ENCODE measurements around the gene SIN3B.
"Not testable (repeated sequence)": the region's sequence is repeated elsewhere in the genome, so short reads cannot be mapped to it uniquely, and the experiment has no call there.

The SIN3B gene, protein sequence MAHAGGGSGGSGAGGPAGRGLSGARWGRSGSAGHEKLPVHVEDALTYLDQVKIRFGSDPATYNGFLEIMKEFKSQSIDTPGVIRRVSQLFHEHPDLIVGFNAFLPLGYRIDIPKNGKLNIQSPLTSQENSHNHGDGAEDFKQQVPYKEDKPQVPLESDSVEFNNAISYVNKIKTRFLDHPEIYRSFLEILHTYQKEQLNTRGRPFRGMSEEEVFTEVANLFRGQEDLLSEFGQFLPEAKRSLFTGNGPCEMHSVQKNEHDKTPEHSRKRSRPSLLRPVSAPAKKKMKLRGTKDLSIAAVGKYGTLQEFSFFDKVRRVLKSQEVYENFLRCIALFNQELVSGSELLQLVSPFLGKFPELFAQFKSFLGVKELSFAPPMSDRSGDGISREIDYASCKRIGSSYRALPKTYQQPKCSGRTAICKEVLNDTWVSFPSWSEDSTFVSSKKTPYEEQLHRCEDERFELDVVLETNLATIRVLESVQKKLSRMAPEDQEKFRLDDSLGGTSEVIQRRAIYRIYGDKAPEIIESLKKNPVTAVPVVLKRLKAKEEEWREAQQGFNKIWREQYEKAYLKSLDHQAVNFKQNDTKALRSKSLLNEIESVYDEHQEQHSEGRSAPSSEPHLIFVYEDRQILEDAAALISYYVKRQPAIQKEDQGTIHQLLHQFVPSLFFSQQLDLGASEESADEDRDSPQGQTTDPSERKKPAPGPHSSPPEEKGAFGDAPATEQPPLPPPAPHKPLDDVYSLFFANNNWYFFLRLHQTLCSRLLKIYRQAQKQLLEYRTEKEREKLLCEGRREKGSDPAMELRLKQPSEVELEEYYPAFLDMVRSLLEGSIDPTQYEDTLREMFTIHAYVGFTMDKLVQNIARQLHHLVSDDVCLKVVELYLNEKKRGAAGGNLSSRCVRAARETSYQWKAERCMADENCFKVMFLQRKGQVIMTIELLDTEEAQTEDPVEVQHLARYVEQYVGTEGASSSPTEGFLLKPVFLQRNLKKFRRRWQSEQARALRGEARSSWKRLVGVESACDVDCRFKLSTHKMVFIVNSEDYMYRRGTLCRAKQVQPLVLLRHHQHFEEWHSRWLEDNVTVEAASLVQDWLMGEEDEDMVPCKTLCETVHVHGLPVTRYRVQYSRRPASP

DNA sequence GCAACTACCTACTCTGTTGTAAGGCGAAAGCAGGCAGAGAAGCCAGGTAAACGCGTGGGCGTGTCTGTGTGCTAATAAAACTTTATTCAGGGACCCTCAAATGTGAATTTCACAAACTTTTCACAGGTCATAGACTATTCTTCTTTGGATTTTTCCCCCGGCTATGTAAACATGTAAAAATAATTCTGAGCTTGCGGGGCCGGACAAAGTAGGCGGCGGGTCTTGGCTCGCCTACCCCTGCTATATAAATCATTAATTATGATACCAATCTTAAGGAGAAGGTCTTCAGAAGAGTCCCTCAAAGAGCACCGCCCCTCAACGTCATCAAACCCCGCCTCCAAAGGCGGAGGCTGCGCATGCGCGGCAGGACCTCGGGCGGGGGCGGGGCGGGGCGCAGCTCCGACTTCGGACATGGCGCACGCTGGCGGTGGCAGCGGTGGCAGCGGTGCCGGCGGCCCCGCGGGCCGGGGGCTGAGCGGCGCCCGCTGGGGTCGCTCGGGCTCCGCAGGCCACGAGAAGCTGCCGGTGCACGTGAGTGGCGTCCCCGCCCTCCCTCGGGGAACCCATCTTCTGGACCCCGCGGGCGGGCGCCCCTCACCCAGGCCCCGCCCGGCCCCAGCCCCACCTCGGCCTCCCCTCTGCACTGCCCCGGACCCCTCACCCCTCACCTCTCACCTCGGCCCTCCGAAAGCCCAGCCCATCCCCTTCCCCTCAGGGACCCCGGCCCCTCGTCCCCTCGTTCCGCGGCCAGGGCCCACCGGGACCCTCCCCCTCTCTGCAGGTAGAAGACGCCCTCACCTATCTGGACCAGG is at the start of gene SIN3B:
Gene SIN3B (plus strand): TSS at position 389 of the 812 bp plus-strand sequence. CDS start 23 bp downstream, at position 412.
- DNase-seq (ENCODE audit: low spot score) = peak; percentile 90

DNA sequence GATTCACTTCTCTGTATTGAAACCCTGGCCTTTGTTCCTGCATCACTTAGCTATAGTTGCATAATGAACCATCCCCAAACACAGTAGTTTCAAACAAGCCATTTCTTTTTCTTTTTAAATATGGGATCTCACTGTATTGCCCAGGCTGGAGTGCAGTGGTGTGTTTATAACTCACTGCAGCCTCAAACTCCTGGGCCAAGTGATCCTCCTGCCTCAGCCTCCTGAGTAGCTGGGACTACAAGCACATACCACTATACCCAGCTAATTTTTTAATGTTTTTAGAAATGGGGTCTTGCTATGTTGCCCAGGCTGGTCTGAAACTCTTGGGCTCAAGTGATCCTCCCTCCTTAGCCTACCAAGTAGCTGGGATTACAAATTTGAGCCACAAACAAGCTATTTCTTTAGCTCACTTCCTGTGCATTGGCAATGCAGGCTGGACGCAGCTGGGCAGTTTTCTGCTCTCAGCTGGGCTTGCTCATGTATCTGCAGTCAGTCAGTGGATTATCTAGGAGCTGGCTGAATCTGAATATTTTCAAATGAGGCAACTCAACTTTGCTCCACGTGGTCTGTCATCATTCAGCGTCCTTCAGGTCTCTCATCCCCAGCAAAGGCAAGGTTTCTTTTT is 49.5 kb upstream of the SIN3B start:
- no peak for DNase-seq (ENCODE audit: low spot score)

DNA sequence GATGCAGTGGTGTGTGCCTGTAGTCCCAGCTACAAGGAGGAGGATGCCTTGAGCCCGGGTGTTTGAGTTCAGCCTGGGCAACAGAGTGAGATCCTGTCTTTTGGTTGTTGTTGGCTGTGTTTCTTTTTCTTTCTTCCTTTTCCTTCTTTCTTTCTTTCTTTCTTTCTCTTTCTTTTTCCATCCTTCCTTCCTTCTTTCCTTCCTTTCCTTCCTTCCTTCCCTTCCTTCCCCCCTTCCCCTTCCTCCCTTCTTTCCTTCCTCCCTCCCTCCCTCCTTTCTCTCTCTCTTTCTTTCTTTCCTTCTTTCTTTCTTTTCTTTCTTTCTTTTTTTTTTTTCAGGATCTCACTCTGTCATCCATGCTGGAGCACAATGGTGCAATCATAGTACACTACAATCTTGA is 46.5 kb upstream of the SIN3B start:
- DNase-seq (ENCODE audit: low spot score) = no peak

DNA sequence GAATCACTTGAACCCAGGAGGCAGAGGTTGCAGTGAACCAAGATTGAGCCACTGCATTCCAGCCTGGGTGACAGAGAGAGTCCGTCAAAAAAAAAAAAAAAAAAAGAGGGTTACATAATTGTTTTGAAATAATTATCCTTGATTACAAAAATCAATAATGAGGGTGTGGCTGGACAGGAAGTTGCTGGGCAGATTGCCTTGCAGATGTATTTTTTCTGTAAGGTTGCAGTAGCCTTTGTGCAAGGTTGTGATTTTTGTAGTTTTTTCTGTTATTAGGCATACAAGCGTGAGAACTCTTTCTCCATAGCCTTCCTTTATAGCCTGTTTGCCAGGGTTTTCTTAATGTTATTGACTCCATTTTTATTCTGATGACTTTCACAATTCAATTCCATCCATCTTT is 40.7 kb upstream of the SIN3B start:
- no peak for DNase-seq (ENCODE audit: low spot score)

DNA sequence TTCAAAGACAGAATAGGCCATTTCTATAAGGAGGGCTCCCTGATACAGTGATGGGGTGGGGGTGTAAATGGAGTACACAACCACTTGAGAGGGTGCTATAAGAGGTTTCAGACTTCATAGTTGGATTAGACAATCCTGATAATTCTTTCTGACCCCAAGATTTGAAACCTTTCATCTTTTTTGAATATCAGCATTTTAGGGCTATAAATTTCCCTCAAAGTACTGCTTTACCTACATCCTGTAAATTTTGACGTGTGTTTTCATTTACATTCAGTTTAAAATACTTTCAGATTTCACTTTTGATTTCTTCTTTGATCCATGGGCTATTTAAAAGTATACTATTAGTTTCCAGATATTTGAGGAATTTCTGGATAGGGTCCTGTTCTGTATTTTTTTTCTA is 40.0 kb upstream of the SIN3B start:
- DNase-seq (ENCODE audit: low spot score) = no peak

DNA sequence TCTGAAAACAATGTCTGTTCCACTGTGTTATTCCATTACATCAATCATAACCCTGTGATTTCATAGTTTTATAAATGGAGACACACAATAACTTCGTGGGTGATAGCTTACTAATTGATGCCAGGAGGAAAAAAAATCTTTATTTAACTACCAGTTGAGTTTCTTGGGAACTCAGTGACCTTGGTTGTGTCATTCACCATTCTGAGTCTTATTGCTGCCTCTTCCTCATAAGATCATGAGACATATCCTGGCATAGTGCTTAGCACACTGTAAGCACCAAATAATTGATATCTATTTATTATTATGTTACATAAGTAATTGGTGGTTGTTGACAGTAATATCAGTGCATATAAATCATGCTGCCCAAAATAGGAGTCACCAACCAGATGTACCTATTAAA is 39.1 kb upstream of the SIN3B start:
- no peak for DNase-seq (ENCODE audit: low spot score)

DNA sequence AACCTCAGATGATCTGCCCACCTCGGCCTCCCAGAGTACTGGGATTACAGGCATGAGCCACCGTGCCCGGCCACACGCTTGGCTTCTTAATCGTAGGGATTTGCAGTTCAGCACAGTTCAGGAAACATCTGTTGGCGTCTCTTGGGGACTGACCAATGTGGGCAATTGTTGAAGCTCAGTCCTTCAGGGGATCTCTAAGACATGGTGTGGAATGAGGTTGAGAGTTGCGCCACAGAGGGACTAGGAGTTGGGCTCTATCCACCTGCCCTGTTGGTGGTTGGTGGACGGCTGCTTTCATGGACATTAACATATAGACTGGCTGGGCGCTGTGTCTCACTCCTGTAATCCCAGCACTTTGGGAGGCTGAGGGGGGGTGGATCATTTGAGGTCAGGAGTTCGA is 37.3 kb upstream of the SIN3B start:
- DNase-seq (ENCODE audit: low spot score) = no peak

DNA sequence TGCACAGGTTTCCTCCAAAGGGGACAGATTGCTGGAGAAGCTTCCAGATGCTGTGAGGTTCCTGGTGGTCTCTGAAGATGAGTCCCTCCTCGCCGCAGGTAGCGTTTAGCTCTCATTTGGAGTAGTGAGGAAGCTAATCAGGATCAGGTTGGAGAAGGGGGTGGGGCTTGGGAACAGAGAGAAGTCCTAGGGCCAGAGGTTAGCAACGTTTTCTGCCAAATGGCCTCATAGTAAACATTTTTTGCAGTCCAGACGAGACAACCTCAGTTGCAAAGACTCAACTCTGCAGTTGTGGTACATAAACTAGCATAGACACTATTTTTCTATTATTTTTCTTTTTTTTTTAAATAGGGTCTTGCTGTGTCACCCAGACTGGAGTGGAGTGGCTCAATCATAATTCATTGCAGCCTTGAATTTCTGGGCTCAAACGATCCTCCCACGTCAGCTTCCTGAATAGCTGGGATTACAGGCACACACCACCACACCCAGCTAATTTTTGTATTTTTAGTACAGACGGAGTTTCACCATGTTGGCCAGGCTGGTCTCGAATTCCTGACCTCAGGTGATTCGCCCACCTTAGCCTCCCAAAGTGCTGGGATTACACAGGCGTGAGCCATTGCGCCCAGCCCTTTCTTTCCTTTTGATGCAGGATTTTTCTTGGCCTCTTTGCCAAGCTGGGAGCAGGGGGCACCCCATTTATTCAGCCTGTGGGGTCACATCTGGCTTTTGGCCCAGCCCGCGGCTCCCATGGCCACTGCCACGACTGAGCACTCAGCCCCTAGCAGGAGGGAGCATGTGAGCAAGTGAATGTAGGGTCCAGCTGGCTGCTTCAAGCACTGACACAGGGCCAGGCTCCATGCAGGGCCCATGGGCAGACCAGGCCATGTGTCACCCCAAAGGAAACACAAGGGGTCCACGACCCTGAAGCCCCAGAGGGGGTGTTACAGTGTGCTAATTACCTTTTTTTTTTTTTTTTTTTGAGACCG is 34.4 kb upstream of the SIN3B start:
- no peak for DNase-seq (ENCODE audit: low spot score)

DNA sequence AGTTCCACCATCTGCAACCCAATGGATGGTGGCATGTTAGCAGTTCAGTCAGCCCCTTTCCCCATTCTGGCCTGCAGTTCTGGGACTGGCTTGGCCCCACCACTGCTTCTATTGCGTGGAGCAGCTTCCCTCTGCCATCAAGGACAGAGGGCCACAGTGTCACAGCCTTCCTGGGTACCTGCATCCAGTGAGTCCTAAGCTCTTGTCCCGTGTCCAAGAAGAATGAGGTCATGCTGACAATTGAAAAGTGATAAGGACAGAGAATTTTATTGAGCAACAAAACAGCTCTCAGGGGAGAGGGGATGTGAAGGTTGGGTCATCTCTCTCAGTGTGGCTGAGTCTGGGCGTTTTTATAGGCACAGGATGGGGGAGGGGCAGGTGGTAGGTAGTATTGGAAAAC is 33.5 kb upstream of the SIN3B start:
- no peak for DNase-seq (ENCODE audit: low spot score)

DNA sequence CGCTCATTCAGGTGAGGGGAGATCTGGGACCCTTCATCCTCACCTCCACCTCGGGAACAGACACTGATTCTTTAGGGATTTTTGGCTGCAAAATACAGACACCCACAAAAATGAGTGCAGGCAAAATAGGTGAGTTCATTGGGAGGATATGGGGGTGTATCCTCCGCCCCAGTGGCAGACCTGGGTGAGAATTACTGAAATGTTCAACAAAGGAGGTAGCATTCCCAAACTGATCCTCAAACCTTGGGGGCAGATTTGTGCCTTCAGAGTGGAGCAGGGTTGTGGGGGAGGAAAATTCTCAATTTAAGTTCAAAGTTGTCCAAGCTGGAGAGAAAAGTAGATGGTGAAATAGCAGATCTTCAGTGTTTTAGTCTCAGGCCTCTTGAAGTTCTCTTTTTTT is 31.3 kb upstream of the SIN3B start:
- DNase-seq (ENCODE audit: low spot score) = no peak

DNA sequence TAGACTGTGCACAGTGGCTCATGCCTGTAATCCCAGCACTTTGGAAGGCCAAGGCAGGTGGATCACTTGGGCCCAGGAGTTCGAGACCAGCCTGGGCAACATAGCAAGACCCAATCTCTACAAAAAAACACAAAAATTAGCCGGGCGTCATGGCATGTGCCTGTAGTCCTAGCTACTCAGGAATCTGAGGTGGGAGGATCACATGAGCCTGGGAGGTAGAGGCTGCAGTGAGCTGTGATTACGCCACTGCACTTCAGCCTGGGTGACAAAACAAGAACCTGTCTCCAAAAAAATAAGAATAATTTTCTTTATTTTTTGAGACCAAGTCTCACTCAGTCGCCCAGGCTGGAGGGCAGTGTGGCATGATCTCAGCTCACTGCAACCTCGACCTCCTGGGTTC is 30.9 kb upstream of the SIN3B start:
- not testable (repeated sequence) for DNase-seq (ENCODE audit: low spot score)

DNA sequence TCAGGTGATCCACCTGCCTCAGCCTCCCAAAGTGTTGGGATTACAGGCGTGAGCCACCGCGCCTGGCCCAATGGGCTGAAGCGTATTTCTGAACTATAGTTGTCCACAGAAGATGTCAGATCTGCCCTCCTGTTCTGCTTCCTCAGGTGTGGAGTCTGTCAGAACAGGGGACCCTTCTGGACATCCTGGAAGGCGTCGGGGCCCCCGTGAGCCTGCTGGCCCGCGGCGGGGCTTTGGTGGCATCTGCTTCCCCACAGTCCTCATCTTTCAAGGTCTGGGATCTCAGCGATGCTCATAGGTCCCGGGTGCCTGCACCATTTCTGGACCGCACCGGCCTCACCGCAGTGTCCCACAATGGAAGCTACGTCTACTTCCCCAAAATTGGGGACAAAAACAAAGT is 29.5 kb upstream of the SIN3B start:
- no peak for DNase-seq (ENCODE audit: low spot score)

DNA sequence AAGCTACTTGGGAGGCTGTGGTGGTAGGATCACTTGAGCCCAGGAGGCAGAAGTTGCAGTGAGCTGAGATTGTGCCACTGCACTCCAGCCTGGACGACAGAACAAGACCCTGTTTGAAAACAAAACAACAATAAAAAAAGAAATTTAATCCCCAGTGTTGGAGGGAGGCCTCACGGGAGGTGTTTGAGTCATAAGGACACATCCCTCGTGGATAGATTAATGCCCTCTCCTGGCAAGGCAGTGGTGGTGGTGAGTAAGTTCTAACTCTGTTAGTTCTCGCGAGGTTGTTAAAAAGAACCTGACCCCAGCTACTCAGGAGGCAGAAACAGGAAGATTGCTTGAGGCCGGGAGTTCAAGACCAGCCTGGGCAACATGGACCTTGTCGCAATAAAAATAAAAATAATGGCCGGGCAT is 27.6 kb upstream of the SIN3B start:
- no peak for DNase-seq (ENCODE audit: low spot score)

DNA sequence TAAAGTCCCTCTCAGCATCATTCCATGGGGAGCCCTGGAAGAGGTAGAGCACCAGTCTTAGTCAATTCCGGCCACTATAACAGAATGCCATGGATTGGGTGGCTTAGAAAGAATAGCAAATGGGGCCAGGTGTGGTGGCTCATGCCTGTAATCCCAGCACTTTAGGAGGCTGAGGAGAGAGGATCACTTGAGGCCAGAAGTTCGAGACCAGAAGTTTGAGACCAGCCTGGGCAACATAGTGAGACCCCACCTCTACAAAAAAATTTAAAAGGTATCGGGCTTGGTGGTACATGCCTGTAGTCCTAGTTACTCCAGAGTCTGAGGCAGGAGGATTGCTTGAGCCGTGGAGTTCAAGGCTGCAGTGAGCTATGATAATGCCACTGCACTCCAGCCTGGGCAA is 25.0 kb upstream of the SIN3B start:
- DNase-seq (ENCODE audit: low spot score) = no peak

DNA sequence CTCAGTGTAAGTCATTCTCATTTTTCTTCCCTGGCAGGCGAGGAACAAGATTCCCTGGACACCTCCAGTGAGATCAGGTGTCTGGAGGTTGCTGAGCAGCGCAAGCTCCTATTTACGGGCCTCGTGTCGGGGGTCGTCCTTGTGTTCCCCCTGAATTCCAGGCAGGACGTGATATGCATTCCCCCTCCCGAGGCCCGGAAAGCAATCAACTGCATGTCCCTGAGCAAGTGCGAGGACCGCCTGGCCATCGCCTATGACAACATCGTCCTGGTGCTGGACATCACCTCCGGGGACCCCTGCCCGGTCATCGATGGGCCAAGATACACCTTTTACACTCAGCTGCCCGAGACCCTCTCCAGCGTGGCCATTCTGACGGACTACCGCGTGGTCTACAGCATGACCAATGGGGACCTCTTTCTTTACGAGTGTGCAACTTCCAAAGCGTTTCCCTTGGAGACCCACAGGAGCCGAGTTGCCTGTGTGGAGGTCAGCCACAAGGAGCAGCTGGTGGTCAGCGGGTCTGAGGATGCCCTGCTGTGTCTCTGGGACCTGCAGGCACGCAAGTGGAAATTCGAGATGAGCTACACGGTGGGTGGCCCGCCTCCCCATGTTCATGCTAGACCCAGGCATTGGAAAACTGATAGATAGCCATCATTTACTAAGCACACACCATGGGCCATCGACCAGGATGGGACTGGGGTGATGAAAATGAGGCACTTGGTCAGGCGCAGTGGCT is 21.5 kb upstream of the SIN3B start:
- no peak for DNase-seq (ENCODE audit: low spot score)

DNA sequence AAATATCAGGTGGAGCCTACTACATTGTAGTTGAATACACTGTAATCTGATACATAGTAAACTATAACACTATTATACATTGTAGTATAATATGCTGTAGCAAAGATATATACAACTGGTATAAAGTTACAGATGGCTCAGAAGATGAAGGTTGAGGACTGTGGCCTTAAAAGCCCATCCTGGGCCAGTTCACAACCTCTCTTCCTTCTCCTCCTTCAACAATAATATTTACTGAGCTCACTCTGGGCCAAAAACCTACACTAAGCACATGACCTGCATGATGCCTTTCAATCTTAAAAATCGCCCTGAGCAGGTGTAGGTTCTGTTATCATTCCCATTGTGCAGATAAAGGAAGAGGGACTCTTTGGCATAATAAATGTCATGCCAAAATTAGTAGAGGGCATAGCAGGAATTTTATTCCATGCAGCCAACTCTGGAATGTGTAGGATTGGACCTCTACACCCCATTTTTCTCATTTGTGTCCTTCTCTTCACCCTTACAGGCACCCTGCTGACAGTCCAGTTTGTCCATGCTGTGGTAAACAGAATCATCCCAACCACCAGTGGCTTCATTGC is 14.6 kb upstream of the SIN3B start:
- DNase-seq (ENCODE audit: low spot score) = no peak

DNA sequence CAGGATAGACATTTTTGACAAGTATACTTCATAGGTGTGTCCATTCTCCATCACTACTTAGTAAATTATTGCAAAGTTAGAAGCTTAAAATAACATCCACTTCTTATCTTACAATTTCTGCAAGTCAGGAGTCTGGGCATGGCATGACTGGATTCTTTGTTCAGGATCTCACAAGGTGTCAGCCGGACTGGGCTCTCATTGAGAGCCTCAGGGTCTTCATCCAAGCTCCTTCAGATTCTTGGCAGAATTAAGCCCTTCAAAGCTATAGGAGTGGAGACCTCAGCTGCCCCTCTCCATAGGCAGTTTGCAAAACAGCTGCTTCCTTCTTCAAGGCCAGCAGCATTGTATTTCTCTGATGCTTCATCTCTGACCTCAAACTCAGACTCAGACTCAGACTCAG is 9.1 kb upstream of the SIN3B start:
- DNase-seq (ENCODE audit: low spot score) = no peak

DNA sequence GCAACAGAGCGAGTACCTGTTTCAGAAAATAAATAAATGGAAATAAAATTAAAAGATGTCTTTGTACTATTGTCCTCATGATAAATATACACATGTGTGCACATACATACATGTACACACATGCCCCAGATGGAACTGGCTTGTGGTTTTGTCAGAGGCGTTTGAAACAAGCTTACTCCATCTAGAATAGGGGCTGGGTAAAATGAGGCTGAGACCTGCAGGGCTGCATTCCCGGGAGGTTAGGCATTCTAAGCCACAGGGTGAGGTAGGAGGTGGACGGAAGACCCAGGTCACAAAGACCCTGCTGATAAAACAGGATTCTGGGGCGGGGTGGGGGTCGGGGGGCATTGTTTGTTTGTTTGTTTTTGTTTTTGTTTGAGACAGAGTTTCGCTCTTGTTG is 8.1 kb upstream of the SIN3B start:
- no peak for DNase-seq (ENCODE audit: low spot score)

DNA sequence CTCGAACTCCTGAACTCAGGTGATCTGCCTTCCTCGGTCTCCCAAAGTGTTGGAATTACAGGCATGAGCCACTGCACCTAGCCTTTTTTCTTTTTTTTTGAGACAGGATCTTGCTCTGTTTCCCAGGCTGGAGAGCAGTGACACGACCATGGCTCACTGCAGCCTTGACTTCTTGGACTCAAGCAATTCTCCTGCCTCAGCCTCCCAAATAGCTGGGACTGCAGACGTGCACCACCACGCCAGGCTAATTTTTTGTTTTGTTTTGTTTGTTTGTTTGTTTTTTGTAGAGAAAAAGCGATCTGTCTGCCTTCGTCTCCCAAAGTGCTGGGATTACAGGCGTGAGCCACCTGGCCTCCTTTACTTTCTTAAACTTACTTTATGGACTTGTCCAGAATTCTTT is 6.5 kb upstream of the SIN3B start:
- DNase-seq (ENCODE audit: low spot score) = no peak
